Naive thymus-derived CD4-positive, alpha-beta T cell (primary cell): ENCODE results near the gene PIK3CD. TPM values are rescaled to one million over a fixed set of nuclear protein-coding genes. Genes with fewer than 3 reads are reported as not detected.
"Not testable (repeated sequence)": the region's sequence is repeated elsewhere in the genome, so short reads cannot be mapped to it uniquely, and the experiment has no call there.

Experiments
- ATAC-seq: fragments of 150-1000 bp; cut with Tn5 transposase; 2 replicates; pipeline ENCODE4 v1.10.0; 2021; ENCODE audit warnings: mild to moderate bottlenecking, moderate library complexity
- CTCF ChIA-PET: fragments of 350-600 bp; sonication (Branson Sonifier 250); formaldehyde crosslinking; loops from one replicate; lab custom pipeline; 2021; ENCODE audit warnings: antibody characterized with exemption; lab: Charles Lee
- POLR2A ChIA-PET: fragments of 350-600 bp; sonication (Branson Sonifier 250); formaldehyde crosslinking; loops from one replicate; lab custom pipeline; 2021; ENCODE audit warnings: antibody characterized with exemption, inconsistent platforms; lab: Charles Lee
- DNase-seq, 9 donors: peaks; one replicate each; pipeline versions ENCODE4 v3.0.0 to v3.0.0-alpha.2; 2020 to 2022; ENCODE audit warnings: mixed read lengths in 1 of 9
- H3K27ac ChIP-seq: one replicate; pipeline ENCODE4 v1.7.0; 2013; ENCODE audit warnings: mild to moderate bottlenecking, low read depth, low read length, moderate library complexity
- H3K27me3 ChIP-seq, 2 donors: one replicate each; pipeline ENCODE4 v1.7.0; 2013; ENCODE audit warnings: low read length in 2 of 2, mild to moderate bottlenecking in 2 of 2, moderate library complexity in 2 of 2; ENCODE audit not compliant: control insufficient read depth in 2 of 2, insufficient read depth in 2 of 2
- H3K36me3 ChIP-seq, 3 experiments: 1 replicate in 2 of 3; 2 replicates in 1 of 3; pipeline ENCODE4 v1.7.0; 2013; ENCODE audit warnings: low read length in 3 of 3, mild to moderate bottlenecking in 3 of 3, moderate library complexity in 1 of 3; ENCODE audit not compliant: insufficient read depth in 3 of 3, control insufficient read depth in 2 of 3
- H3K4me1 ChIP-seq, 2 donors: one replicate each; pipeline ENCODE4 v1.7.0; 2013; ENCODE audit warnings: low read length in 2 of 2, mild to moderate bottlenecking in 2 of 2, moderate library complexity in 1 of 2; ENCODE audit not compliant: control insufficient read depth in 2 of 2, insufficient read depth in 2 of 2
- H3K4me3 ChIP-seq: 2 replicates; pipeline ENCODE4 v1.7.0; 2013; ENCODE audit warnings: mild to moderate bottlenecking, low read length
- H3K9me3 ChIP-seq, 3 experiments: 1 replicate in 2 of 3; 2 replicates in 1 of 3; pipeline ENCODE4 v1.7.0; 2013; ENCODE audit warnings: low read length in 3 of 3; ENCODE audit not compliant: control insufficient read depth in 2 of 3
- H3K27ac Mint-ChIP-seq, 9 donors: one replicate each; pipeline ENCODE4 v1.8.0; 2020 to 2022; ENCODE audit warnings: mixed read lengths in 9 of 9, mild to moderate bottlenecking in 8 of 9, moderate library complexity in 5 of 9, inconsistent platforms in 2 of 9
- H3K27me3 Mint-ChIP-seq, 5 donors: one replicate each; pipeline ENCODE4 v1.8.0; 2021 to 2022; ENCODE audit warnings: mixed read lengths in 5 of 5, mild to moderate bottlenecking in 1 of 5
- H3K36me3 Mint-ChIP-seq, 5 donors: one replicate each; pipeline ENCODE4 v1.8.0; 2020 to 2022; ENCODE audit warnings: mixed read lengths in 5 of 5, mild to moderate bottlenecking in 3 of 5, inconsistent platforms in 1 of 5
- H3K4me1 Mint-ChIP-seq, 7 donors: one replicate each; pipeline ENCODE4 v1.8.0; 2020 to 2022; ENCODE audit warnings: mixed read lengths in 7 of 7, mild to moderate bottlenecking in 3 of 7, inconsistent platforms in 1 of 7
- H3K4me3 Mint-ChIP-seq, 10 donors: one replicate each; pipeline ENCODE4 v1.8.0; 2020 to 2022; ENCODE audit warnings: mild to moderate bottlenecking in 10 of 10, mixed read lengths in 10 of 10, moderate library complexity in 6 of 10, inconsistent platforms in 2 of 10
- H3K9me3 Mint-ChIP-seq, 11 donors: one replicate each; pipeline ENCODE4 v1.8.0; 2020 to 2022; ENCODE audit warnings: mixed read lengths in 11 of 11, mild to moderate bottlenecking in 4 of 11, inconsistent platforms in 1 of 11, moderate library complexity in 1 of 11
- intact Hi-C, 2 donors: fragments of 100-400 bp; cut with micrococcal nuclease; formaldehyde crosslinking; loops; one replicate each; pipeline ENCODE4 v1.15.1; 2023
- polyA plus RNA-seq, 2 donors: library from polyadenylated mRNA; unstranded; fragments of 300-500 nt; fragmentation: Illumina TruSeq; gene quantifications; one replicate each; pipeline ENCODE4 v1.2.3, GENCODE V29; 2021
- total RNA-seq, 6 experiments: library from RNA in 5 of 6; stranded (reverse) in 5 of 6; gene quantifications; 1 replicate in 5 of 6; 2 replicates in 1 of 6; pipeline ENCODE4 v1.2.3 and lab custom pipeline; 2021 to 2026

PIK3CD gene
- total and polyA plus RNA-seq, 7 experiments from 2014 or later: 74.9 to 313 (median 280) TPM

- peaks cover 0 to 12% (median 0%) of the 10 kb centered on the region in 3 experiments for H3K36me3 ChIP-seq
- intact Hi-C loops, H3K27me3 ChIP-seq, H3K9me3 Mint-ChIP-seq, CTCF ChIA-PET, H3K4me1 ChIP-seq, ATAC-seq, H3K27me3 Mint-ChIP-seq, H3K9me3 ChIP-seq, H3K27ac ChIP-seq, H3K4me3 Mint-ChIP-seq, H3K4me3 ChIP-seq, DNase-seq: not testable (repeated sequence)
- POLR2A ChIA-PET: interaction anchor here (1.0 kb wide), 1 partner anchor 45 kb away, joined by 5 read pairs; no protein-coding TSS in a partner anchor
- Mint-ChIP-seq H3K36me3 (peaks cover 0 to 13% (median 0%) of the 10 kb centered on the region in 5 donors), H3K4me1 (peaks cover 9 to 39% (median 34%) of the 10 kb centered on the region in 7 donors), H3K27ac (peak overlapping the region in 1 of 9 donors; percentile 59)
These were observed 110.9 kb downstream of the PIK3CD start for GRCh38 chr1:9762446-9762845.

DNA sequence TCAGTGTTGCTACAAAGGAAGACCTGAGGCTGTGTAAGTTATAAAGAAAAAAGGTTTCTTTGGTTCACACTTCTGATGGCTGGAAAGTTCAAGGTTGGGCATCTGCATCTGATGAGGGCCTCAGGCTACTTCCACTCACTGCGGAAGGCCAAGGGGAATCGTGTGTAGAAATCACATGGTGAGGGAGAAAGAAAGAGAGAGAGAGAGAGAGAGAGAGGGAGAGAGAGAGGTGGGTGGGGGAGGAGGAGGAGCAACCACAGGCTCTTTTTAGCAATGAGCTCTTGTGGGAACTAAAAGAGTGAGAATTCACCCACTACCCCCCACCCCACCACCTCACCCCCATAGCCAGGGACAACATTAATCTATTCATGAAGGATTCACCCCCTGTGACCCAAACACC lies 112.4 kb downstream of the PIK3CD start:
- DNase-seq (no peak), ATAC-seq (no peak)
- Histone ChIP-seq H3K27ac (no peak overlapping the region), H3K4me1 (peaks cover 0 to 3% of the 10 kb centered on the region in 2 donors), H3K36me3 (peaks cover 0 to 12% (median 0%) of the 10 kb centered on the region in 3 experiments), H3K9me3 (no peaks in the 10 kb centered on the region), H3K4me3 (no peak overlapping the region), H3K27me3 (no peaks in the 10 kb centered on the region)
- no peaks in the 10 kb centered on the region for H3K9me3 Mint-ChIP-seq
- POLR2A ChIA-PET: no interaction called here
- H3K27me3 Mint-ChIP-seq: no peaks in the 10 kb centered on the region
- H3K4me3 Mint-ChIP-seq: no peak overlapping the region
- intact Hi-C loops: no loop called here
- CTCF ChIA-PET: no interaction called here
- H3K27ac Mint-ChIP-seq: peak overlapping the region in 4 of 9 donors; percentile 38 to 73 (median 60)
- H3K36me3 Mint-ChIP-seq: peaks cover 0 to 13% (median 0%) of the 10 kb centered on the region in 5 donors
- H3K4me1 Mint-ChIP-seq: peaks cover 9 to 38% (median 29%) of the 10 kb centered on the region in 7 donors

DNA sequence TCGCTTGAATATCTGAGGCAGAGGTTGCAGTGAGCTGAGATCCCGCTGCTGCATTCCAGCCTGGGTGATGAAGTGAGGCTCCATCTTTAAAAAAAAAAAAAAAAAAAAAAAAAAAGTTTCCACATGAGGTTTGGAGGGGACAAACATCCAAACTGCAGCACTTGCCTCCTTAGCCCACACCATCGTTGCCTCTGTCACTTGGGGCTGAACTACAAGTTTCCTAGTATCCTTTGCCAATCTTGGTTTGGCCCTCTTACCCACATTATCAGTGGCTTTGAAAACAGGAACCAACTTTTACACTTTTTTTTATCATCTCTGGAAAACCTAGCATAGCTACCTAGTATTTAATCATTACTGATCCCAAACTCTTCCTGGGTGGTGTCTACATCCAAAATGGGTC lies 113.0 kb downstream of the PIK3CD start:
- Histone ChIP-seq H3K27me3 (no peaks in the 10 kb centered on the region), H3K9me3 (no peaks in the 10 kb centered on the region), H3K4me3 (no peak overlapping the region), H3K36me3 (peaks cover 0 to 12% (median 0%) of the 10 kb centered on the region in 3 experiments), H3K4me1 (peaks cover 0 to 8% of the 10 kb centered on the region in 2 donors), H3K27ac (no peak overlapping the region)
- H3K4me1 Mint-ChIP-seq: peaks cover 13 to 43% (median 34%) of the 10 kb centered on the region in 7 donors
- ChIA-PET CTCF (interaction anchor here (0.7 kb wide), 1 partner anchor 63 kb away, joined by 4 read pairs; no protein-coding TSS in a partner anchor), POLR2A (interaction anchor here (0.6 kb wide), 1 partner anchor 111 kb away, joined by 5 read pairs; no protein-coding TSS in a partner anchor)
- DNase-seq (no peak), ATAC-seq (no peak)
- no peaks in the 10 kb centered on the region for H3K9me3 Mint-ChIP-seq
- intact Hi-C loops: no loop called here
- peak overlapping the region in 2 of 9 donors; percentile 2 to 16 for H3K27ac Mint-ChIP-seq
- H3K4me3 Mint-ChIP-seq: no peak overlapping the region
- peaks cover 0 to 13% (median 0%) of the 10 kb centered on the region in 5 donors for H3K36me3 Mint-ChIP-seq
- H3K27me3 Mint-ChIP-seq: no peaks in the 10 kb centered on the region

DNA sequence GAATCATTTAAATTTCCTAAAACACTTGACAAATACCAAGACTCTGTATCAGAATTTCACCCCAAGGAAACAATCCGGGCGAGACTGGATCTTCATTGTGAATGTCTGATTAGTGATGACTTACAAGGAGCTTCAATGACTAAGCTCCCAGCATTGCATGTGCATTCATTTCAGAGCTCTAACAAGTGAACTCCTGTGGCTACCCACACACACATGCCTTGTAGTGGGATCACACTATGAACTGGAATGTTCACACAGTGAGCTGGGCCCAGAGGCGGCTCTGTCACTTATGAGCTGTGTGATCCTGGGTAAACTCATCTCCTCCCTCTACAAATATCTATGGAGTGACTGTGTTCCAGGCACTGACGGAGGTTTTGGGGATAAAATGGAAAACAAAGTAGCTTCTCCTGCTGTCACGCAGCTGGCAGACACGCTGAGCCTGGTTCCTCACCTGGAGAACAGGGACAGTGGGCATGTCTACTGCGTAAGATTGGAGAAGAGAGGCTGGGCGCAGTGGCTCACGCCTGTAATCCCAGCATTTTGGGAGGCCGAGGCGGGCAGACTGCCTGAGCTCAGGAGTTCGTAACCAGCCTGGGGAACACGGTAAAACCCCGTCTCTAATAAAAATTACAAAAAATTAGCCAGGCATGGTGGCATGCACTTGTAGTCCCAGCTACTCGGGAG lies 115.4 kb downstream of the PIK3CD start:
- no peak overlapping the region for H3K4me3 ChIP-seq
- no peaks in the 10 kb centered on the region for H3K9me3 ChIP-seq
- DNase-seq (no peak), ATAC-seq (no peak)
- H3K4me3 Mint-ChIP-seq: no peak overlapping the region
- ChIA-PET CTCF (interaction anchor here (0.6 kb wide), 1 partner anchor 33 kb away, joined by 3 read pairs; no protein-coding TSS in a partner anchor), POLR2A (interaction anchor here (0.9 to 1.1 kb wide), 3 partner anchors 11 to 20 kb away, joined by 3 read pairs; no protein-coding TSS in a partner anchor)
- peaks cover 5 to 39% (median 22%) of the 10 kb centered on the region in 7 donors for H3K4me1 Mint-ChIP-seq
- no peaks in the 10 kb centered on the region for H3K9me3 Mint-ChIP-seq
- H3K27ac Mint-ChIP-seq: no peak overlapping the region
- no peak overlapping the region for H3K27ac ChIP-seq
- H3K27me3 ChIP-seq: no peaks in the 10 kb centered on the region
- no peaks in the 10 kb centered on the region for H3K27me3 Mint-ChIP-seq
- peaks cover 0 to 12% (median 0%) of the 10 kb centered on the region in 3 experiments for H3K36me3 ChIP-seq
- peaks cover 0 to 8% (median 0%) of the 10 kb centered on the region in 5 donors for H3K36me3 Mint-ChIP-seq
- intact Hi-C loops: no loop called here
- peaks cover 0 to 8% of the 10 kb centered on the region in 2 donors for H3K4me1 ChIP-seq

GRCh38 chr1:9767964-9768668 lies 116.6 kb downstream of the PIK3CD start:
- H3K27me3 Mint-ChIP-seq: no peaks in the 10 kb centered on the region
- intact Hi-C loops: no loop called here

DNA sequence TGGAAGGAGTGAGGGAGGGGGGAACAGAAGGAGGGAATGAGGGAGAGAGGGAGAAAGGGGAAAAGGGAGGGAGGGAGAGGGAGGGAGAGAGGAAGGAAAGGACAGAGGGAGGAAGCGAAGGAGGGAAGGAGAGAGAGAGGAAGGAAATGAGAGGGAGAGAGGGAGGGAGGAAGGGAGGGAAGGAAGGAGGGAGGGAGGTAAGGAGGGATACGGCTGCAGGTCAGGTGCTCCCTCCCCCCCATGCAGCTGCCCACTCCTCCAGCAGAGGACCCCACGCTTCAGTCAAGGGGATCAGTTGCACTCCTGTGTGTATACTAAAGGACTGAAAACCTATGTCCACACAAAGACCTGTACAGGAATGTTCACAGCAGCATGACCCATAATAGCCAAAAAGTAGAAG lies 117.5 kb downstream of the PIK3CD start:
- Mint-ChIP-seq H3K9me3 (no peaks in the 10 kb centered on the region), H3K27me3 (no peaks in the 10 kb centered on the region), H3K4me3 (no peak overlapping the region), H3K27ac (peak overlapping the region in 1 of 9 donors; percentile 33), H3K4me1 (peaks cover 5 to 42% (median 20%) of the 10 kb centered on the region in 7 donors), H3K36me3 (peaks cover 5 to 16% (median 8%) of the 10 kb centered on the region in 5 donors)
- Histone ChIP-seq H3K4me1 (peaks cover 0 to 8% of the 10 kb centered on the region in 2 donors), H3K36me3 (peaks cover 4 to 11% (median 11%) of the 10 kb centered on the region in 3 experiments), H3K9me3 (no peaks in the 10 kb centered on the region), H3K4me3 (no peak overlapping the region), H3K27me3 (no peaks in the 10 kb centered on the region), H3K27ac (no peak overlapping the region)
- intact Hi-C loops: no loop called here
- DNase-seq: no peak
- ATAC-seq: no peak
- CTCF ChIA-PET: interaction anchor here (1.3 kb wide), 1 partner anchor 98 kb away, joined by 3 read pairs; no protein-coding TSS in a partner anchor
- POLR2A ChIA-PET: no interaction called here

More at GRCh38 chr1:9767964-9768668, 116.6 kb downstream of the PIK3CD start:
- no peak overlapping the region for H3K4me3 Mint-ChIP-seq
- Histone ChIP-seq H3K4me1 (peaks cover 0 to 8% of the 10 kb centered on the region in 2 donors), H3K4me3 (no peak overlapping the region), H3K27ac (no peak overlapping the region), H3K27me3 (no peaks in the 10 kb centered on the region), H3K36me3 (peaks cover 4 to 14% (median 9%) of the 10 kb centered on the region in 3 experiments), H3K9me3 (no peaks in the 10 kb centered on the region)
- ATAC-seq: peak; percentile 56
- no peaks in the 10 kb centered on the region for H3K9me3 Mint-ChIP-seq
- CTCF ChIA-PET: no interaction called here
- peaks cover 4 to 14% (median 9%) of the 10 kb centered on the region in 5 donors for H3K36me3 Mint-ChIP-seq
- peak in 1 of 9 donors; percentile 26 for DNase-seq
- peak overlapping the region in 3 of 9 donors; percentile 48 to 71 (median 52) for H3K27ac Mint-ChIP-seq
- H3K4me1 Mint-ChIP-seq: peaks cover 5 to 41% (median 22%) of the 10 kb centered on the region in 7 donors
- POLR2A ChIA-PET: interaction anchor here (1.0 kb wide), 1 partner anchor 12 kb away, joined by 3 read pairs; no protein-coding TSS in a partner anchor
